Endodermal cell (in vitro differentiated cells): Measurements from ENCODE around the gene MUC13. TPM values are rescaled to one million over a fixed set of nuclear protein-coding genes. Genes with fewer than 3 reads are reported as not detected.
A peak's percentile ranks its signal among the peaks of the same experiment; 100 is the strongest.

Experiments
- DNase-seq: peaks from one replicate; pipeline ENCODE4 v3.0.0-alpha.2; 2017
- H3K27ac ChIP-seq: 2 replicates; pipeline ENCODE4 v1.5.1; 2013; ENCODE audit warnings: mild to moderate bottlenecking, low read depth, low read length, moderate library complexity
- H3K27me3 ChIP-seq: 2 replicates; pipeline ENCODE4 v1.6.1; 2013; ENCODE audit warnings: mild to moderate bottlenecking, low read length, moderate library complexity; ENCODE audit not compliant: insufficient read depth, control insufficient read depth, poor library complexity, severe bottlenecking
- H3K36me3 ChIP-seq: 2 replicates; pipeline ENCODE4 v1.7.0; 2013; ENCODE audit warnings: mild to moderate bottlenecking, low read length, moderate library complexity; ENCODE audit not compliant: control insufficient read depth, insufficient read depth
- H3K4me1 ChIP-seq: one replicate; pipeline ENCODE4 v1.7.0; 2013; ENCODE audit warnings: low read length; ENCODE audit not compliant: control insufficient read depth, insufficient read depth
- H3K4me3 ChIP-seq: 2 replicates; pipeline ENCODE4 v1.5.1; 2013; ENCODE audit warnings: mild to moderate bottlenecking, low read length, moderate library complexity
- H3K9ac ChIP-seq: 2 replicates; pipeline ENCODE4 v1.6.1; 2013; ENCODE audit warnings: mild to moderate bottlenecking, low read length, moderate library complexity; ENCODE audit not compliant: poor library complexity, severe bottlenecking; ENCODE audit errors: extremely low read depth
- H3K9me3 ChIP-seq: 2 replicates; pipeline ENCODE4 v1.6.1; 2013; ENCODE audit warnings: mild to moderate bottlenecking, low read length, moderate library complexity; ENCODE audit not compliant: control insufficient read depth
- H3K27ac Mint-ChIP-seq: 2 replicates; pipeline ENCODE4 v1.8.0; 2020; ENCODE audit warnings: mixed read lengths
- H3K27me3 Mint-ChIP-seq: 2 replicates; pipeline ENCODE4 v1.8.0; 2021; ENCODE audit warnings: mild to moderate bottlenecking, mixed read lengths; ENCODE audit not compliant: insufficient read depth
- H3K36me3 Mint-ChIP-seq: 2 replicates; pipeline ENCODE4 v1.8.0; 2020; ENCODE audit warnings: low read depth, mixed read lengths
- H3K4me1 Mint-ChIP-seq: 2 replicates; pipeline ENCODE4 v1.8.0; 2020; ENCODE audit warnings: mixed read lengths
- H3K4me3 Mint-ChIP-seq: 2 replicates; pipeline ENCODE4 v1.8.0; 2020; ENCODE audit warnings: mild to moderate bottlenecking, moderate library complexity, mixed read lengths
- H3K9me3 Mint-ChIP-seq: 2 replicates; pipeline ENCODE4 v1.8.0; 2020; ENCODE audit warnings: mild to moderate bottlenecking, mixed read lengths
- CTCF ChIP-seq: fragments of 200-600 bp; sonication (generic); conservative IDR thresholded peaks from 2 replicates; pipeline ENCODE4 v1.5.0; 2021; ENCODE audit warnings: antibody characterized with exemption, mild to moderate bottlenecking
- WGBS, 2 experiments: methylation state at CpG; one replicate each; pipeline versions ENCODE4 v1.1.5 to v1.1.7; 2013; ENCODE audit warnings: missing lambda C conversion rate in 2 of 2, mixed read lengths in 1 of 2; ENCODE audit not compliant: insufficient coverage in 1 of 2, insufficient read length in 1 of 2; 5-methylcytosine and 5-hydroxymethylcytosine counted together
- total RNA-seq, 2 donors: library from RNA; stranded (reverse); fragmentation: NEBNext Ultra II Directional in 1 of 2; extraction: Animal tissue kit (Norgen Biotek cat#: 25700) in 1 of 2; gene quantifications; 2 replicates in 1 of 2; 3 replicates in 1 of 2; pipeline ENCODE4 v1.2.1, GENCODE V29; 2021

Gene MUC13
- total RNA-seq, 2 donors from 2014 or later, result 0.15 TPM; not detected in 1

- no peaks in the 10 kb centered on the region for H3K36me3 ChIP-seq
- no peak for DNase-seq
- H3K27ac Mint-ChIP-seq, result no peak overlapping the region
- WGBS, 2 experiments, result 93 to 94% methylated on average over 5 of the region's 5 CpGs
- H3K27me3 Mint-ChIP-seq, result no peaks in the 10 kb centered on the region
- peak; percentile 55 for TF ChIP-seq CTCF
- H3K4me3 Mint-ChIP-seq, result no peak overlapping the region
- H3K27me3 ChIP-seq, result no peaks in the 10 kb centered on the region
- no peak overlapping the region for H3K9ac ChIP-seq
- no peaks in the 10 kb centered on the region for H3K4me1 ChIP-seq
- no peak overlapping the region for H3K27ac ChIP-seq
- peaks cover 9% of the 10 kb centered on the region for H3K4me1 Mint-ChIP-seq
- H3K4me3 ChIP-seq, result no peak overlapping the region
- no peaks in the 10 kb centered on the region for H3K9me3 Mint-ChIP-seq
- H3K36me3 Mint-ChIP-seq, result no peaks in the 10 kb centered on the region
- H3K9me3 ChIP-seq, result peaks cover 5% of the 10 kb centered on the region
These were observed 4.3 kb upstream of the MUC13 start for GRCh38 chr3:124938896-124939295.

GRCh38 chr3:124937049-124937448, 2.5 kb upstream of the MUC13 start:
- H3K27me3 ChIP-seq, result no peaks in the 10 kb centered on the region
- peaks cover 5% of the 10 kb centered on the region for H3K9me3 ChIP-seq
- no peaks in the 10 kb centered on the region for H3K36me3 ChIP-seq
- Mint-ChIP-seq H3K36me3 (no peaks in the 10 kb centered on the region), H3K27ac (no peak overlapping the region), H3K4me3 (no peak overlapping the region), H3K27me3 (no peaks in the 10 kb centered on the region), H3K9me3 (no peaks in the 10 kb centered on the region), H3K4me1 (peaks cover 9% of the 10 kb centered on the region)
- WGBS, 2 experiments, result 94 to 100% methylated on average over 2 of the region's 3 CpGs
- no peak overlapping the region for H3K27ac ChIP-seq
- no peak for TF ChIP-seq CTCF
- no peaks in the 10 kb centered on the region for H3K4me1 ChIP-seq
- DNase-seq, result no peak
- no peak overlapping the region for H3K9ac ChIP-seq
- H3K4me3 ChIP-seq, result no peak overlapping the region

- peaks cover 5% of the 10 kb centered on the region for H3K9me3 ChIP-seq
- no peak overlapping the region for H3K9ac ChIP-seq
- no peak for TF ChIP-seq CTCF
- Mint-ChIP-seq H3K4me1 (peaks cover 9% of the 10 kb centered on the region), H3K4me3 (no peak overlapping the region), H3K27me3 (no peaks in the 10 kb centered on the region), H3K36me3 (no peaks in the 10 kb centered on the region), H3K27ac (no peak overlapping the region), H3K9me3 (no peaks in the 10 kb centered on the region)
- WGBS, 2 experiments, result 93 to 100% methylated on average over 2 to 5 of the region's 5 CpGs
- H3K27me3 ChIP-seq, result no peaks in the 10 kb centered on the region
- H3K27ac ChIP-seq, result no peak overlapping the region
- no peaks in the 10 kb centered on the region for H3K36me3 ChIP-seq
- H3K4me3 ChIP-seq, result no peak overlapping the region
- no peak for DNase-seq
- no peaks in the 10 kb centered on the region for H3K4me1 ChIP-seq
These were observed 1.4 kb upstream of the MUC13 start for GRCh38 chr3:124935794-124936542.
